ENCODE measurements around the gene PYY.
"Not testable (repeated sequence)": the region's sequence is repeated elsewhere in the genome, so short reads cannot be mapped to it uniquely, and the experiment has no call there.

The PYY gene

GRCh38 chr17:43999024-43999423, 45.3 kb upstream of the PYY start:
- no peak for TF ChIP-seq CTCF (IDR thresholded peaks at IDR 0.05)
- Histone ChIP-seq H3K9me3 (no peaks in the 10 kb centered on the region), H3K27ac (no peak overlapping the region), H3K4me3 (ENCODE audit: low read depth in 1 of 2, low read length in 1 of 2) (no peak overlapping the region), H3K4me1 (ENCODE audit: control insufficient read depth in 1 of 2, insufficient read depth in 1 of 2, low read depth in 1 of 2, low read length in 1 of 2) (no peaks in the 10 kb centered on the region), H3K27me3 (no peaks in the 10 kb centered on the region), H3K36me3 (no peaks in the 10 kb centered on the region)

GRCh38 chr17:43998552-43998951, 44.8 kb upstream of the PYY start:
- Histone ChIP-seq H3K9me3 (no peaks in the 10 kb centered on the region), H3K4me3 (ENCODE audit: low read depth in 1 of 2, low read length in 1 of 2) (no peak overlapping the region), H3K27ac (no peak overlapping the region), H3K36me3 (no peaks in the 10 kb centered on the region), H3K4me1 (ENCODE audit: control insufficient read depth in 1 of 2, insufficient read depth in 1 of 2, low read depth in 1 of 2, low read length in 1 of 2) (no peaks in the 10 kb centered on the region), H3K27me3 (no peaks in the 10 kb centered on the region)
- TF ChIP-seq CTCF (IDR thresholded peaks at IDR 0.05) = no peak

- H3K4me3 ChIP-seq (ENCODE audit: low read depth in 1 of 2, low read length in 1 of 2); H3K9me3 ChIP-seq; H3K27me3 ChIP-seq; H3K36me3 ChIP-seq; H3K27ac ChIP-seq; H3K4me1 ChIP-seq (ENCODE audit: control insufficient read depth in 1 of 2, insufficient read depth in 1 of 2, low read depth in 1 of 2, low read length in 1 of 2): not testable (repeated sequence)
These were observed 43.4 kb upstream of the PYY start for GRCh38 chr17:43997180-43997579.

GRCh38 chr17:43995150-43995471, 41.4 kb upstream of the PYY start:
- no peak overlapping the region for H3K27ac ChIP-seq
- H3K9me3 ChIP-seq = no peaks in the 10 kb centered on the region
- no peak overlapping the region for H3K4me3 ChIP-seq (ENCODE audit: low read depth in 1 of 2, low read length in 1 of 2)
- no peaks in the 10 kb centered on the region for H3K36me3 ChIP-seq
- no peak for TF ChIP-seq CTCF (IDR thresholded peaks at IDR 0.05)
- H3K4me1 ChIP-seq (ENCODE audit: control insufficient read depth in 1 of 2, insufficient read depth in 1 of 2, low read depth in 1 of 2, low read length in 1 of 2) = no peaks in the 10 kb centered on the region
- no peaks in the 10 kb centered on the region for H3K27me3 ChIP-seq

- no peaks in the 10 kb centered on the region for H3K27me3 ChIP-seq
- H3K9me3 ChIP-seq = no peaks in the 10 kb centered on the region
- H3K36me3 ChIP-seq = no peaks in the 10 kb centered on the region
- no peak overlapping the region for H3K27ac ChIP-seq
- H3K4me1 ChIP-seq (ENCODE audit: control insufficient read depth in 1 of 2, insufficient read depth in 1 of 2, low read depth in 1 of 2, low read length in 1 of 2) = no peaks in the 10 kb centered on the region
- no peak for TF ChIP-seq CTCF (IDR thresholded peaks at IDR 0.05)
- H3K4me3 ChIP-seq (ENCODE audit: low read depth in 1 of 2, low read length in 1 of 2) = no peak overlapping the region
These were observed 40.8 kb upstream of the PYY start for GRCh38 chr17:43994272-43995149.

- no peaks in the 10 kb centered on the region for H3K9me3 ChIP-seq
- H3K36me3 ChIP-seq = no peaks in the 10 kb centered on the region
- peaks cover 8% of the 10 kb centered on the region for H3K27me3 ChIP-seq
- H3K27ac ChIP-seq = no peak overlapping the region
- H3K4me1 ChIP-seq (ENCODE audit: control insufficient read depth in 1 of 2, insufficient read depth in 1 of 2, low read depth in 1 of 2, low read length in 1 of 2) = no peaks in the 10 kb centered on the region
- TF ChIP-seq CTCF (IDR thresholded peaks at IDR 0.05) = no peak
- no peak overlapping the region for H3K4me3 ChIP-seq (ENCODE audit: low read depth in 1 of 2, low read length in 1 of 2)
These were observed 38.9 kb upstream of the PYY start for GRCh38 chr17:43992641-43993040.
